Measurements from ENCODE around the gene HJURP.

Gene HJURP

DNA sequence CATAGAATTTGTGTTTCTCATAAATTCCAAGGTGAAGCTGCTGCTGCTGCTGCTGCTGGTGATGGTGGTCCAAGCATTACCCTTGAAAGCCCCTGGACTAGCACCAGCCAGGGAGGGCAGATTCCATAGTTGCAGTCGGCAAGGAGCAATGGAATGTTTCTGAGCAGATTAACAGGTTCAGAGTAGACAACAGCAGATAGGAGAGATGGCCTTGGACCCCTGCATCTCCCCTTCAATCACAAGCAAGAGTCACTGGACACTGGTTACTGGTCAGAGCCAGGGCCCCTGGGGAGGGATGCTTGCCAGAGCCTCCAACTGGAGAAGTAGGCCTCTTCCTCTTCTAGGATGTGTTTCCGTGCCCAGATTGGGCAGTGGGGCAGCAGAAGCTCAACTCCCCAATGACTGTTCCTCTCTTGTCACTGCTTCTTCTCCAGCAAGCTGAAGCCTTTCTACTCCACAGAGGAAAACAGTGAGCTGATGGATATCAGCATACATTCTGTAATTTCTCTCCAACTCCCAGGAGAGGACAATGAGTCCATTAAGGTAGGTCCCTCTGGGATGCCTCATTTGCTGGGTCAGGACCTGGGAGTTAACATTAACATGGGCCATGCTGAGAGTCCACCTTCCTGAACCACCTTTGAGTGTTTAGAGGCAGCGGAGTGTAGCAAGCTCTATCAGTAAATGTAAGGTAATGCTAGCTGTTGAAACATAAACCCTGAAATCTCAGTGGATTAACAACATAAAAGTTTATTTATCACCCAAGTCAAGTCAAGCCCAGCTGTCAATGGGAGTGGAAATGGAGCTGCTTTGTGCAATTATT lies 40.9 kb downstream of the HJURP start:
- DNase-seq, result no peak

DNA sequence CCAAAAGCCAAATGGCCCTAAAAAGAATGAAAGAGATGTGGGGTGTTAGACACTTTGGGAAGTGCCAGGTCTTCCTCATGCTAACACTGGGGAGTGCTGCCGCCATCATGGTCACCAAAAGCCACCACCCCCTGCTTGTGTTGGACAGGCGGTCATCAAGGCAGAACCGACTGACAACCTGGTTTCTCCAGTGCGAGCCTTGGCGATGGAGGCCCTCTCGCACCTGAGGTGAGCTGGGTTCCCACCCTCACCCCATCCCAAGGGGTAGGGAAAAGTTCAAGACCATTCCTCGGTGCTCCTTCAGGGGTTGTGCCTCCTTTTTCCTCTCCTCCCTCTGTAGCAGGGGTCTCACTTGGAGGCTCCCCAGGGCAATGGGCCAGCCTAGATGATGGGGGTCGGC lies 42.6 kb downstream of the HJURP start:
- no peak for DNase-seq

DNA sequence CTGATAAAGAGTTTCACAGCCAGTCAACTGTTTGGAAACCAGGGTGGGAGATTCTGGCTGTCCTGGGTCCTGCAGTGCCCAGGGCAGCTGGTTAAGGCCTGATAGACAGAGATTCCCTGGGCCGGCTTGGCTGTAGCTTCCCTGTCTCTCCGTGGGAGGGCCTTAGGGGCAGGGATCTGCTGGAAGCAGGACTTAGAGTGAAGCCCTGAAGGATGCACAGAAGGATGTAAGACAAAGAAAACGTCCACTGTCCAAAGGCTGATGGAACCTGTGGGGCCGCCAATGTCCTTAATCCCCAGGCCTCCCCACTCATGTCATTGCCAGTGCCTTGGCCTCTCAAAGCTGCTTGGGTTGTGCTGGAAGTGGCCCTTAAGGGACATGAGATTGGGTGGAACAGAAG lies 43.2 kb downstream of the HJURP start:
- no peak for DNase-seq

DNA sequence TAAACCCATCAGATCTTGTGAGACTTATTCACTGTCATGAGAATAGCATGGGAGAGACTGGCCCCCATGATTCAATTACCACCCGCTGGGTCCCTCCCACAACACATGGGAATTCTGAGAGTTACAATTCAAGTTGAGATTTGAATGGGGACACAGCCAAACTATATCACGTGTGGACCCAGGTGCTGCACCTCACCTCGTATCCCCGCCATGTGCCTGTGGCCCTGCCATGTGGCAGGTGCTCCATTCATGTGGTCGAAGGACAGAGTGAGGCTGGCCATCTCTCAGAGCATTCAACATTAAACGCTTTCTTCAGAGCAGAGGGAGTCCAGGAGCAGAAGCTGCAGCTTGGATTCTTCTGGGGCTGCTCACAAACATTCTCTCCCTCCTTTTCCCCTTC lies 44.0 kb downstream of the HJURP start:
- DNase-seq, result no peak

DNA sequence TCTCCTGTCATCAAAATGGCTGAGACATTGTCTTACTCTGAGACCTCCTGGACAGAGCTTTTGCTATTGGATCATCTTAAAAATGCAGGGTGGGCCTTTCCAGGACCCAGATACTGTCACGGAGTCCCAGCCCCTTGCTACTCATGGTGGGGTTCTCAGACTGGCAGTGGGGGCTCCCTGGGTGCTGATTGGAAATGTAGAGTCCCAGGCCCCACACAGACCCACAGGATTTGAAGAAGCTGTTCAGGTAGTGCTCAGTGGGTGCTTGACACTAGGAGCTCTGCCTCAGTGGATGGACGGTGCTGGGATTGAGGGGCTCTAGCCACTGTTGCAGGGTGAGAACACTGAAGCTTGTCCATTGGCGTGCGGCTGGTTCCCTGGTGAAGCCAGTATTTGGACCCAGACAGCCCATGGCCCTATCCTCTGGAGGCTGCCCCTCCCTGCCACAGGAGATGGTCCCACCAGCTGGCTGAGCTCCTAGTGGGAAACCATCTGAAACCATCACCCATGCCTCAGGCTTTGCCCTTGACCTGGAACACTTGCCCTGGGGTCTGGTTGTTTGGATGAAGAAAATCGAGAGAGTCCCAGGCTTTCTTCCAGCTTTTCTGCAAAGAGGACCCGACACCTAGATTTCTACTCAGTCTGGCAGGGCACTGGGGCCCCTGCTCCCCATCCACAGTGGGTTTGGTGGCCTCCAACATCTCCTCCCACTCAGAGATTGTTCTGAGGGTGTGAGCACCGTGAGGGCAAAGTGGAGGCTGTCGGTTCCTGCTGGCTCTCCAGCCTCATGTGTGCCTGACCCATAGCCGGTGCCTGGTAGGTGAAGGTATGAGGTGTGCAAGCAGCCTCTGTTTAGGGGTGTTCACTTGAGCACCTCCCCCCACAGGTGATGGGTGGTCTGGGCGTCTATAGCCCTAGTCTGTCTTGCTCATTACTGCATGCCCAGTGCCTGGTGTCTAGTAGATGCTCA lies 46.1 kb downstream of the HJURP start:
- no peak for DNase-seq

DNA sequence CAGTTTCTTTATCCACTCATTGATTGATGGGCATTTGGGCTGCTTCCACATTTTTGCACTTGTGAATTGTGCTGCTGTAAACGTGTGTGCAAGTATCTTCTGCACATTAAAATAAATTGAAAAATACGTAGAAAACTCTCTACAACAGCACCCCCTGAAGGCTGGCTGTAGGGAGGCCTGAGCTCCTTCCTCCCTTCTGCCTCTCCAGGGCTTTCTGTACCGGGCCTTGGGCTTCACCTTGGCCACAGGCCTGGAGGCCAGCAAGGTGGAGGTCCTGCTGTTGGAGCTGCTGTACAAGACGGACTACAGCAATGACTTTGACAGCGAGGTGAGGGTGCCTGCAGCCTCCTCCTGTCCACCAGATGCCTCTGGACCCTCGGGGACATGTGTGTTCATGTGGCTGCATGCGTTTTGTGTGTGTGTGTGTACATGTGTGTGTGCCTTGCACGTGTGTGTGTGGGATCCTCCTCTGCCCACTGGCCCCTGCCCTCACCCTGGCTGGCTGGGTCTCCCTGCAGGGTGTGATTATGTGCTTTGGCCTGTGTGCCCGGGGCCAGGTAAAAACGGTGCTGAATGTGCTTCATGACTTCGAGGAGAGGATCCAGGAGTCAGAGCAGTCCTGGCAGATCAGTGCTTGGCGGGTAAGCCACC lies 47.0 kb downstream of the HJURP start:
- DNase-seq, result no peak

DNA sequence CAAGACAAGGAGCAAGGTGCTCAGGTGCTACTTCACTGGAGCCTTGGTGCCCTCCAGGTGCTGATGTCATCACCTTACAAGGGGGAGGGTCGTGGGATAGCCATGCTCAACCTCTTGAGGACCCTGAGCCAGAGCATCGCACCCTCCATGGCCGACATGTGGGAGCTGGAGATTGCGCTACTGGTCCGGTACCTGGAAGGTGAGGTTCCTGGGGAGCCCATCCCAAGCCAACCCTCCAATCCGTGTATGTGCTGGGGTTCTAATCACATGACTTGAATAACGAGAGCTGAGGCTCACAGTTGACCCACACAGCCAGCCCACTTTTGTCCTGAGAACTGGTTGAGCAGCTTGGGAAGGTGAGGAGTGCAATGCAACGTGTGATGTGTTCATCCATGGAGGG lies 50.3 kb downstream of the HJURP start:
- no peak for DNase-seq

DNA sequence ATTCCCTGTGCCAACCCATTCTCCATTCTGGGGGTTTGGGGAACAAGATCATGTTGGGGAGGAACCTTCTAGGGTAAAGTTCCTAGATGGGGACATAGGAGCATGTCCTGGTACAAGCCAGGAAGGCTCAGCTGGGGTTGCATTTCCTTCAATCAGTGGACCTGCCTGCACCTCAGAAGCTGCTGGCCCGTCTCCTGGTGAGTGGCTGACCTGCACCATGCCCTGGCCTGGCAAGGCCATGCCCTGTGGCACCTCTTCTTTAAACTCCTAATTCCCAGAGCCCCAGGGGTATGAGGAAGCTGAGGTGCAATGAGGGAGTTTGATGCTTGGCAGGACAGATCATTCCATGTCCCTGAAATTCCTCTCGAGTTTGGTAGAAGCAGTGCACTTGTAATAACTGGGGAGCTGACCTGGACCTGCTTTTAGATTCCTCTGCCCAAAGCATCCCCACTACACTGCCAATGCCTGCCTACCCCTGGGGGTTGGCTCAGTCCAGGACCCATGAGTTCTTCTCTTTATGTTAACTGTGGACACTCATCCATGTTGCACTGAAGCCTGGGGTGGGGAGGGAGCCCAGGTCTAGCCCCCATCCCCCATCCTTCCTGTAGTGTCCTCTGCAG lies 50.9 kb downstream of the HJURP start:
- no peak for DNase-seq

DNA sequence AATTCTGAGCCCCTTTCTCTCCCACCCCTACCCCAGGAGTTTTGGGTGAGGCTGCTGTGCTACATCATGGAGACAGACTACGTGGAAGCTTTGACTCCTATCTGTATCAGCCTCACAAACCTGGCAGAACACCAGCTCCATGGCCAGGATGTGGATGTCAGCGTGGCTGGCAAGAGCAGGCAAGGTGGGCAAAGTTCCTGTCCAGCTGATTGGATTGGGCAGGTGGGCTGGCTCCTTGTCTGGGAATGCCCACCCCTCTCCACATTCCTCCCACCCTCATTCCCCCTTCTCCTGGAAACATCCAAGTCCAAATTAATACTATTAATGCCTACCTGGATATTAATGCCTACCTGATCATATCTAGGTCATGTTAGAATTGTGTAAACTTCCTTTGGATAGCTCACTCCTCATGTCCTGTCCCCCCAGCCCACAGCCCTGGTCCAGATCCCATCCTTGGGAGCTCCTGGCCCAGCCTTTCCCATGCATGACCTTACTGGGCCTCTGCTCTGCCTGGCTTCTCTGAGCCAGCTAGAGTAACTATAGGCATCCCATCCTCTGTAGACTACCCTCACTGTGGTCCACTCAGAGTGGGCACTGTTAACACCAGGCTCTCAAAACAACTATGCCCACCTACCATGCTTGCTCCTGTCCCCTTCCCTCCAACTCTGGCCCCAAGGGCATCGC lies 52.1 kb downstream of the HJURP start:
- no peak for DNase-seq

DNA sequence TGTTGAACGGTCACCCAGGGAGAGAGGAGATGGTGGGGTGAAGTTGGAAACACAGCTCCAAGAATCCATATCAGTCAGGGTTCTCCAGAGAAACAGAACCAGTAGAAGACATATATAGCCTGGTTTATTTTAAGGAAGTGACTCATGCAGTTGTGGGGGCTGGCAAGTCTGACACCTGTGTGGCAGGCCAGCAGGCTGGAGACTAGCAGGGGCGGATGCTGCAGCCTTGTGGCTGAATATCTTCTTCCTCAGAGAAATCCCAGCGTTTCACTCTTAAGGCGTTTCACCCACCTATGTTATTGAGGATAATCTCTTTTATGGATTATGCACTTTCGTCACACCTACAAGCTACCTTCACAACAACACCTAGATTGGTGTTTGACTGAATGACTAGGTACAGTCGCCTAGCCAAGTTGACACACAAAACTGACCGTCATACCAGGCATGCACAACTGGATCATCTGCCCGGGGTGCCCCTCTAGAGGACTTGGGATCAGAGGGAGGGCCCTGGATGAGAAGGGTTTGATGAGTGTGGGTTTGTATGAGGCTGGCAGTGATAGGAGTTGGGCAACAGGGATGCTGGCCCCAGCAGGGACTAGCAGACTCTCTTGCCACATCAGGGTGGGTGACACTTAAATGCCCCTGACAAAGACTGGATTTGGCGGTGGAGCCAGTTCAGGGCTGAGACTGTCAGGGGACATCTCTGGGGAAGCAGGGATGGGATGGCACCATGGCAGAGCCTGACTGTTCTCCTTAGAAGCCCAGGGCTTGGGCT lies 52.8 kb downstream of the HJURP start:
- DNase-seq, result no peak

DNA sequence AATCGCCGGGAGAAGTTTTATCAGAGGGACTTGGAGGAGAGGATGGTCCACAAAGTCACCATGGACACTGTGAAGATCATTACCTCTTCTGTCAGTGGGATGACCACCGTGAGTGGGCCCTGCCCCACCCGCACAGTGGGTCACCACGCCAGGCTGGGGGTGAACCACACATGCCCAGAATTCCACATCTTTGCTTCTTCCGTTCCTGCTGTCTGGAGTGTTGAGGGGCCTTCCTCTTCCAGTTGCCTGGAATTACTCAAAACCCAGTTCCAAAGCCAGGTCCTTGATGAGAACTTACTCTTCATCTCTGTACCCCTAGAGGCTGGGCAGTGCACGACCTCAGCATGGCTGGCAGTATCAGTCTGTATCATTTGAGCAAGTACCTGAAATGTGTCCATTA lies 54.1 kb downstream of the HJURP start:
- no peak for DNase-seq

DNA sequence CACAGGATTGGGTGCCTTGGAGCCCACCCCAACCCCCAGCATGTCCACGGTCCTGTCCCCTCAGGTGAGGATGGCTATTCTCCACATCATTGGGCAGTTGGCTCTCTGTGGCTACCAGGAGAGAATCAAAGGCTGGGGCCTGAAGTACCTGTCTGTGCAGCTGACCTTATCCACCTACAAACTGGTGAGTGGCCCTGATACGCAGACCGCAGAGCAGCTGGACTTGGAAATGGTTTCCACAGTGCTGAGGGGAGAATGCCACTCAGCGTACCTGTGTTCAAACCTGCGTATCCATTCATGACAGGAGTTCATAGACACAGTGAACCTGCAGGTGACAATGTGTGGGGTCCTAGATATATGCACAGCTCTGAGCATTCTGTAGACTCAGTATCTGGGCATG lies 54.6 kb downstream of the HJURP start:
- DNase-seq, result no peak

DNA sequence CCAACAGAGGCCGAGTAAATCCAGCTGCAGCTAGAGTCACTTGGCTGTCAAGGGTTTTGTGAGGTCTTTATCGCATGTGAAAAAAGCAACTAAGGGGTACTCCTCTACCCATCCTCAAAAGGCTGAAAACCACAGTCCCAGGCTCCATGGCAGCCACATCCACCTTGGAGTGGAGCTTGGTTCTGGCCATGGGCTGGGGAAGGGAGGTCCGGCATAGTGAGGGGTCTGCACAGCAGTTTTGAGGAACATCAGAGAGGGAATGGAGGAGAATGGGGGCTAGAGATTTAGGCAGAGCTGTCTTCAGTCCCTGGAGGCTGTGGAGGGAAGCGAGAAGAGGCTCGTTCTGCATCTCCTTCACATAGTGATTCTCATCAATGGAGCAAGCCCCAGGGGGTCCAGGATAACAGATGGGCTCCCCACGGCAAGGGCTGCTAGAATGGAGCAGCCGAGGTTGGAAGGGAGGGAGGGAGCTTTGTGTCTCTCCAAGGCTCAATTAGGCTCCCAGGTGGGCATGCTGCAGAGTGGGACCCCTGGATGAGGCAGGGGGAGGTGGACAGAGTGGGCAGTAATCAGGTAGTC lies 55.2 kb downstream of the HJURP start:
- DNase-seq, result no peak

DNA sequence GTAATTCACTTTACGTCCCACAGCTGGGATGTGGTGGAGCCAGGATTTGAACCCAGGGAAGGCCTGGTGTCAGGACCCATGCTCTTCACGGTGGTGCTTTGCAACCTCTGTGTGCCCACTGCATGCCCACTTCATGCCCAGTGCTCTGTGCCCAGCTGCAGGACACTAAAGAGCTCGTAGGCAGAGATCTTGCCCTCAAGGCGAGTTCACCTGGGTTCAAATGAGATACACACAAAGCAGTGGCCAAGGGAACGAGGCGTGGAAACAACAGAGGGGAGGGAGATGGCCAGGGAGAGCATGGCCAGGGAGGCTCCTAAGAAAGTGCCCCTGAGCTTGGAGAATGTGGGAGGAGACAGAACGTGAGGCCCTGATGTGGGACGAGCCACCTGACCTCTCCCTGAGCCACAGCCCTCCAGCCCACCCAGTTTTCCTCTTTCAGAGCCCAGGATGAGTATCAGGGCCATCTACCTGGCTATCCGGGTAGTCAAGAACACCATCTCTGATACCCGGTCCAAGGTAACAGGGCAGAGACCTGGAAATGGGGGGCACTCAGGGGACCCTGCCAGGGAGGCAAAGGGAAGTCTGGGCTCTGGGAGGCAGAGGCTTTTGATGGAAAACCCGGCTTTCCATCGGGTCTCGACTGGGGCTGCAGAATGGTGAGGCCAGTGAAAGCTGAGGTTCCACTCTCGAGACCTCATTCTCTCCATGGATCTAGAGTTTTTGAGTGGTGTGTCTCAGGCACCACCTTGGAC lies 55.8 kb downstream of the HJURP start:
- no peak for DNase-seq

DNA sequence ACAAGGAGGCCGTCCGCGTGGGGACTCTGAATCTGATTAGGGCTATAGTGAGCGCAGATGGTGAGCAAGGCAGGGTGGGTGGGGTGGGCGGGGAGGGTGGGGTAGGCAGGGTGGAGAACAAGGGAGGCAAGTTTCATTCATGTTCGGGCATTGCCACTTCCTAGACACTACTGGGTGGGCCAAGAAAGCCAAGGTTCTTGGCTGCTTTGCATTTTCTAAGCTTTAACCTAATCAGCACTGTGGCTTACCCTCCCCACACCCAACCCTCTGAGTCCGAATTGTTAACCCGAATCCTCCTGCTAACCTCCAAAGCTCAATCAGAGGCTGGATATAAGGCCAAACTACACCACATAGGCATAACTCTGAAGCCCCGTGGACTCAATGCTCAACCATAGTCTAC lies 58.1 kb downstream of the HJURP start:
- DNase-seq, result no peak

DNA sequence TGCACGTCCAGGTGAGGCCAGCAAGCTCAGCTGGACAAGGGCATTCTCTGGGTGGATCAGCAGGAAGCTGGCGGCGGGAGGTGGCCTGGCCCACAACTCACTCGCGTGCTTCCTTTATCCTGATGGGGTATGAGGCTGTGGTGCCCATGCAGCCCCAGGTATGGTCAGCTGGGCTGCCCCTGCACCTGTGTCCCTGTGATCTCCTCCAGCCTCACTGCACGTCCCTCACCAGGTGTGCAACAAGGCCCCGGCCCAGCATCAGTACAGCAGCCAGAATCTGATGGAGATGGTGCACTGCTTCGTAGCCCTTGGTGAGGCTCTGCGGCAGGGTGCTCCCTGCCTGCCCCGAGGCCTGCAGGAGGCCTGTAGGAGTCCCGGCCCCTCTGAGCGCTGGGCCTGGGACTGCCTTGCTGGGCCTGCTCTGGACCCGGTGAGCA lies 58.6 kb downstream of the HJURP start:
- no peak for DNase-seq

DNA sequence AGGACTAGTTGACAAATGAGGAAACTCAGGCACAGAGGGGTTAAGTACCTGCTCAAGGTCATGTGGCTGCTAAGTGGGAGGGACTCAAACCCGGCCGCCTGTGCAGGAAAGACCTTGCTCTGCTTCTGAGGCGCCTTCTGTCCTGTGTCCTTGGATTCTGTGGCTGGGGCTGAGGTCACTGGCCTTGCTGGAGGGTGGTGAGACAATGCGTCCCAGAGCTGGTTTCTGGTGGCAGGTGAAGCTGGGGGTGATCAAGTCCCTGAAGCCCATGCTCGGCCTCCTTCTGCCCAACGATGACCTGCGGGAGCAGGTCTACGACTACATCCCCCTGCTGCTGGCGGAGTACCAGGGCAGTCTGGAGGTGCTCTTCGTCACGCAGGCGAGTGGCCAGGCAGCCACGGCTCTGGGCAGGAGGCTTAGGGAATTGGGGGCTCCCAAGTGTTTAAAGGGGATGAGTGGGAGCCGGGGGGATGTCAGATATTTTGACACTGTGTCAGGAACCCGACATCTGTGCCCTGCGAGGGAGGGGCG lies 60.1 kb downstream of the HJURP start:
- DNase-seq, result no peak

DNA sequence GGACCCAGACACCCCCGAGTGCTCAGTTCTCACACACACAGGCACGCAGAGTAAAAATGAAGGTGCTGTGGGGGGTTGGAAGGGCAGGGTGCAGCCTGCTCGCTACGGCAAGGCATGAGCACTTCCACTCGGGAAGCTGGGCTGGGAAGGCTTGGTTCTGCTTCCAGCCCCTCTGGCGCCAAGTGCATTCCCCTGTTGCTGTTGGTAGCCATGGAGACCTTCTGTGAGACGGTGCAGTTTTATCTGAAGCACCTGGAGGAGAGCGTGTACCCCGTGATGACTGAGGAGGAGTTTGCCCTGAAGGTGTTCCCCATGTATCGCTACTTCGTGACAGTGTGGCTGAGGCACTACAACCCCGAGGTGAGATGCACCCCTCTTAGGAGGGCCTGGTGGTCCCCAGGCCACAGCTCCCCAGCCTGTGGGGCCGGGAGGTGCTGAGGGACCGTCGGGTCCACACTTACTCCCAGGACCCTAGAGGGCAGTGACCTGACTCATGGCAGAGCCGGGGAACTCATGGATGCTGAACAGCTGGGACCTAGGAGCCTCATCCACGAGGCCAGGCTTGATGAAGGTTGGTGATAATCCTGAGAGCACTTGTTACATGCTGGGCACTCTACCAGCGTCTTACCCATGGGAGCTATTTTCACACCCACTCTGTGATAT lies 60.7 kb downstream of the HJURP start:
- no peak for DNase-seq

DNA sequence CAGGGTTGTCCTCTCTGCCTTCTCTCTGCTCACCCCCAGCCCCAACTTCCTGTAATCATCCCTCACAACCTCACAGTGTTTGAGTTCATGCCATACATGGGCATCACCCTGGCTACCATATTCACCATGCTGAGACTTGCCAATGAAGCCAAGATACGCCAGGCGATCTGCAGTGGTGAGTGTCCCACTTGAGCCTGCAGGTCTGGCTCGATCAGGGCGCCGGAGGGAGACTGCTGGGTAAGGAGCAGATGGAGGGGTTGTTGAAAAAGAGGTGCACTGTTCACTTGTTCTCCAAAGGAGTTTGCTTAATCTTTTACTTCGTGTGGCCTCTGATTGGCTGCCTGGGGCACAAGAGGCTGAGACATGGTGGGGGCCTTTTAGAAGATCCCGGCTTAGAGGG lies 61.6 kb downstream of the HJURP start:
- no peak for DNase-seq

DNA sequence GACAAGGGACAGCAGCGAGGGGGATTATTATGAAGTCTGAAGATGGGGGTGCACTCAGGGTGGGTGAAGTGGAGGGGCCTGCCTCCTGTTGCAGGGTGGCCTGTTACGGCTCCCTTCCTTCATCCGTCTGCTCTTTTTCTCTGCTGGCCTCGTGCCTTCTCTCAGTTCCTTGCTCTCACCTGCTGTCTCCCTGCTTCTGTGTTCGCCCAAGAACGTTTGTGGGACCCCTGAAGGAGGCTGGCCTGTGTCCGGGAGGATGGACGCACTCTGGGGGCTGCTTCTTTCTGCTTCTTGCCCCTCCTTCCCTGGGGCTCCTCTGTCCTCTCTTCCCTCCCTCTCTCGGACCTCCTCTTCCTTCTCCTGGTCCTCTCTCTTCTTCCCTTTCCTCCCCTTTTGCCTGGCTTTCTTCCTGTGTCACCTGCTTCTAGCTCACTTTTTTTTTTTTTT lies 62.4 kb downstream of the HJURP start:
- DNase-seq, result no peak
